GM23248 (cell line): ENCODE data around the gene RSAD1. TPM values are rescaled to one million over a fixed set of nuclear protein-coding genes. Genes with fewer than 3 reads are reported as not detected.

Experiments used
- DNase-seq: peaks from one replicate; pipeline ENCODE4 v3.0.0-alpha.2; 2015
- H2AFZ ChIP-seq: fragments of 200-600 bp; sonication (generic); 2 replicates; pipeline ENCODE4 v1.6.1; 2016; ENCODE audit warnings: antibody characterized with exemption
- H3F3A ChIP-seq: fragments of 200-600 bp; sonication (generic); 2 replicates; pipeline ENCODE4 v1.6.1; 2016; ENCODE audit warnings: mild to moderate bottlenecking, antibody characterized with exemption, mixed run types; ENCODE audit not compliant: insufficient read depth
- H3K27ac ChIP-seq: fragments of 200-600 bp; sonication (generic); 2 replicates; pipeline ENCODE4 v1.5.1; 2016; ENCODE audit warnings: mild to moderate bottlenecking
- H3K27me3 ChIP-seq: fragments of 200-600 bp; sonication (generic); replicated peaks from 2 replicates; pipeline ENCODE4 v1.6.1; 2016; ENCODE audit warnings: mild to moderate bottlenecking; ENCODE audit not compliant: insufficient read depth
- H3K36me3 ChIP-seq: fragments of 200-600 bp; sonication (generic); 2 replicates; pipeline ENCODE4 v1.6.1; 2016; ENCODE audit warnings: low read depth, mild to moderate bottlenecking
- H3K4me1 ChIP-seq: fragments of 200-600 bp; sonication (generic); 2 replicates; pipeline ENCODE4 v1.6.1; 2016; ENCODE audit warnings: mild to moderate bottlenecking; ENCODE audit not compliant: insufficient read depth
- H3K4me2 ChIP-seq: fragments of 200-600 bp; sonication (generic); one replicate; pipeline ENCODE4 v1.6.1; 2016; ENCODE audit warnings: mild to moderate bottlenecking; ENCODE audit not compliant: unreplicated experiment
- H3K4me3 ChIP-seq: fragments of 200-600 bp; sonication (generic); 2 replicates; pipeline ENCODE4 v1.5.1; 2016; ENCODE audit warnings: mild to moderate bottlenecking
- H3K79me2 ChIP-seq: fragments of 200-600 bp; sonication (generic); 2 replicates; pipeline ENCODE4 v1.6.1; 2016; ENCODE audit warnings: mild to moderate bottlenecking; ENCODE audit not compliant: insufficient read depth
- H3K9ac ChIP-seq: fragments of 200-600 bp; sonication (generic); 2 replicates; pipeline ENCODE4 v1.6.1; 2016; ENCODE audit warnings: mild to moderate bottlenecking
- H3K9me2 ChIP-seq: fragments of 200-600 bp; sonication (generic); 2 replicates; pipeline ENCODE4 v1.6.1; 2016; ENCODE audit warnings: mixed run types, mild to moderate bottlenecking, moderate library complexity; ENCODE audit not compliant: insufficient read depth
- H3K9me3 ChIP-seq: fragments of 200-600 bp; sonication (generic); one replicate; pipeline ENCODE4 v1.6.1; 2017; ENCODE audit warnings: low read depth
- H4K20me1 ChIP-seq: fragments of 200-600 bp; sonication (generic); 2 replicates; pipeline ENCODE4 v1.6.0; 2016; ENCODE audit not compliant: insufficient read depth
- EZH2 ChIP-seq: fragments of 200-600 bp; sonication (generic); IDR thresholded peaks from 2 replicates; pipeline ENCODE4 v1.6.1; 2018; ENCODE audit warnings: antibody characterized with exemption, mild to moderate bottlenecking; ENCODE audit not compliant: insufficient read depth, poor library complexity, severe bottlenecking
- EZH2phosphoT487 ChIP-seq: fragments of 200-600 bp; sonication (generic); IDR thresholded peaks from 2 replicates; pipeline ENCODE4 v1.6.1; 2018; ENCODE audit warnings: antibody characterized with exemption, moderate library complexity, mild to moderate bottlenecking, low read depth; ENCODE audit not compliant: insufficient read depth
- WGBS, 2 experiments: methylation state at CpG; one replicate each; pipeline ENCODE4 v1.1.6; 2015 to 2017; ENCODE audit warnings: low lambda C conversion rate in 2 of 2, low coverage in 1 of 2; ENCODE audit errors: missing lambda C conversion rate in 2 of 2; 5-methylcytosine and 5-hydroxymethylcytosine counted together
- in situ Hi-C: fragments of 300-500 bp; cut with MboI; formaldehyde crosslinking; loops from 2 replicates; pipeline ENCODE4 v1.15.0; 2020
- polyA plus RNA-seq: library from polyadenylated mRNA; unstranded; fragments of >200 nt; fragmentation: Nextera tagmentation; extraction: Ambion mirVana; gene quantifications from 2 replicates; pipeline ENCODE4 v1.2.1, GENCODE V29; 2016
- total RNA-seq: library from RNA; depleted of rRNA; stranded (reverse); fragments of >200 nt; shearing (Covaris generic); gene quantifications from 2 replicates; pipeline ENCODE4 v1.2.3, GENCODE V29; 2014

Gene RSAD1
- total and polyA plus RNA-seq, 2 experiments from 2014 or later, result 19.8 to 22.4 TPM

DNA sequence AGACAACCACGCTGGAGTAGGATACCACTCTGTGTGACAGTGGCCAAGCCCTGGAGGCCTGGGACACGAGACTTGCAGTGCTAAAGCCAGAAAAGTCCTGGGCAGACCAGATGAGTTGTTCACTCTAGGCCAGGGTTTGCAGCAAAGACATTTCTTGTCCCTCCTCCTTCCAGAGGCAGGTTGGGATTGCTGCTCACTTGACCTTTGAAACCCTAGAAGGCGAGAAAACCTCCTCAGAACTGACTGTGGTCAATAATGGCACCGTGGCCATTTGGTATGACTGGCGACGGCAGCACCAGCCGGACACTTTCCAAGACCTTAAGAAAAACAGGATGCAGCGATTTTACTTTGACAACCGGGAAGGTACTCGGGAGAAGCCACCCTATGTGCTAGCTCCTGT is 44.1 kb downstream of the RSAD1 start:
- in situ Hi-C loops, result loop anchor here (25.0 kb wide), 1 partner anchor 440 kb away; no protein-coding TSS in a partner anchor
- H2AFZ ChIP-seq, result no peak overlapping the region
- H3K9ac ChIP-seq, result no peak overlapping the region
- 77 to 80% methylated on average over 10 of the region's 10 CpGs for WGBS, 2 experiments
- no peaks in the 10 kb centered on the region for H3K9me3 ChIP-seq
- no peak for DNase-seq
- H3K4me2 ChIP-seq, result no peak overlapping the region
- H3K9me2 ChIP-seq, result no peaks in the 10 kb centered on the region
- H3K36me3 ChIP-seq, result no peaks in the 10 kb centered on the region
- TF ChIP-seq EZH2, result no peak
- no peak for TF ChIP-seq EZH2phosphoT487
- H3F3A ChIP-seq, result no peaks in the 10 kb centered on the region
- no peak overlapping the region for H3K27ac ChIP-seq
- no peaks in the 10 kb centered on the region for H3K4me1 ChIP-seq
- no peaks in the 10 kb centered on the region for H3K27me3 ChIP-seq
- no peak overlapping the region for H3K4me3 ChIP-seq
- H3K79me2 ChIP-seq, result no peaks in the 10 kb centered on the region
- H4K20me1 ChIP-seq, result no peaks in the 10 kb centered on the region

DNA sequence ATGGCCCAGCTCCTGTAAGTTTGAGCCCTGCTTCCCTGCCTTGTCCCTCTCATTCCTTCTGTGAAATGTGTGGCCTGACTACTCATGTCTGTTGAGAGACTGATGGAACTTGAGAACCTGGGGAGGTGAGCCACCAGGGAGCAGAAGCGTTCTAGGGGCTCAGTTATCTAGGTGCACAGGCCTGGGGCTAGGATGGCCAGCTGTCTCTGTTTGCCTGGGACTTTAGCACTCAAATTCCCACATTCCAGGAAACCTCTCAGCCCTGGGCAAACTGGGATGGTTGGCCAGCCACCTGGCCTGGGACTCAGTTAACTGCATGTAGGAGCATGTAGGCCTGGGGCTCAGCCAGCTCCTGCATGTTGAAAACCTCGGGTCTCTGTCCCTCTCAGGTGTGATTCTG is 44.5 kb downstream of the RSAD1 start:
- Histone ChIP-seq H3K27me3 (no peaks in the 10 kb centered on the region), H3K4me2 (no peak overlapping the region), H4K20me1 (no peaks in the 10 kb centered on the region), H3K27ac (no peak overlapping the region), H2AFZ (no peak overlapping the region), H3F3A (no peaks in the 10 kb centered on the region), H3K4me3 (no peak overlapping the region), H3K9me3 (no peaks in the 10 kb centered on the region), H3K9ac (no peak overlapping the region), H3K36me3 (no peaks in the 10 kb centered on the region), H3K79me2 (no peaks in the 10 kb centered on the region), H3K9me2 (no peaks in the 10 kb centered on the region), H3K4me1 (no peaks in the 10 kb centered on the region)
- in situ Hi-C loops, result loop anchor here (25.0 kb wide), 1 partner anchor 439 kb away; no protein-coding TSS in a partner anchor
- TF ChIP-seq EZH2phosphoT487 (no peak), EZH2 (no peak)
- 58% methylated on average over 2 of the region's 2 CpGs for WGBS, 2 experiments
- DNase-seq, result no peak

DNA sequence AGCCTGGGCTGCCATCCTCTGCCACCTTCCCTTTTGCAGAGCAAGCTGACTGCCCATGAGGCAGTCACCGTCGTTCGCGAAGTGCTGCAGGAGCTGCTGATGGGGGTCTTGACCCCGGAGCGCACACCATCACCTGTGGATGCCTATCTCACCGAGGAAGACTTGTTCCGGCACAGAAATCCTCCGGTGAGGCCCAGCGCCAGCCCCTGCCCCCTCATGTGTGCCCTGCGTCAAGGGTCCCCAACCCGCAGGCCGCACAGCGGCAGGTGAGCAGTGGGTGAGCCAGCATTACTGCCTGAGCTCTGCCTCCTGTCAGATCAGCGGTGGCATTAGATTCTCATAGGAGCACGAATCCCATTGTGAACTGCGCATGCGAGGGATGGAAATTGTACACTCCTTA is 46.2 kb downstream of the RSAD1 start:
- no peak for DNase-seq
- Histone ChIP-seq H3K79me2 (no peaks in the 10 kb centered on the region), H3K27ac (no peak overlapping the region), H3K9me2 (no peaks in the 10 kb centered on the region), H3K4me1 (no peaks in the 10 kb centered on the region), H3K27me3 (no peaks in the 10 kb centered on the region), H4K20me1 (no peaks in the 10 kb centered on the region), H3K4me3 (no peak overlapping the region), H3K36me3 (no peaks in the 10 kb centered on the region), H2AFZ (no peak overlapping the region), H3K4me2 (no peak overlapping the region), H3K9ac (no peak overlapping the region), H3K9me3 (no peaks in the 10 kb centered on the region), H3F3A (no peaks in the 10 kb centered on the region)
- TF ChIP-seq EZH2phosphoT487 (no peak), EZH2 (no peak)
- in situ Hi-C loops, result loop anchor here (25.0 kb wide), 1 partner anchor 437 kb away; no protein-coding TSS in a partner anchor
- WGBS, 2 experiments, result 82 to 83% methylated on average over 15 to 18 of the region's 18 CpGs

DNA sequence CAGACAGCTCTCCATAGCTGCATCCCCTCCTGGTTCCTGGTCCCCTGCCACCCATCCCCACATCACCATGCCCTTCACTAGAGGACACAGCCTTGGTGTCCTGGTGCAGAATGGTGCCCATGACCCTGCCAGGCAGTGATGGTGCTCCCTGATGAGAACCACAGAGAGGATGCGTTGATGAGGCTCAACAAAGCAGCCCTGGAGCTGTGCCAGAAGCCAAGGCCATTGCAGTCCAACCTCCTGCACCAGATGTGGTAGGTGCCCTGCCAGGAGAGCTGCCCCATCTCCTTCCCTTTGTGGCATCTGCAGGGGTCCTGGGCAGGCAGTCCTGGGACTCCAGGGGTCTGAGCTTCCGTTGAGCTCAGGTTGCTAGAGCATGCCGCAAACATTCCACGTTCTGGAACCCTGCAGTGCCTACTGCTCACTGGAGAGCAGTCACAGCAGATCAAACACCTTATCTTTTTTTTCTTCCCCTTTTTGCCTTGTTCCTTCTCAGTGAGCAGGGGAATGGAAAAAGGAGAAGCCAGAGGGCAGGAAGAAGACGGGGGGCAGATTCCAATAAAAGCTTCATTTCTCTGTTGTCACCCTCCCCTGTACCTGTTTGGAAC is 48.6 kb downstream of the RSAD1 start:
- 34 to 48% methylated on average over 5 of the region's 5 CpGs for WGBS, 2 experiments
- H3K79me2 ChIP-seq, result no peaks in the 10 kb centered on the region

More for the DNA sequence above, 48.6 kb downstream of the RSAD1 start:
- H4K20me1 ChIP-seq, result no peaks in the 10 kb centered on the region
- no peak overlapping the region for H2AFZ ChIP-seq
- no peaks in the 10 kb centered on the region for H3K4me1 ChIP-seq
- no peak overlapping the region for H3K27ac ChIP-seq
- H3K9me2 ChIP-seq, result no peaks in the 10 kb centered on the region
- no peaks in the 10 kb centered on the region for H3K36me3 ChIP-seq
- TF ChIP-seq EZH2phosphoT487 (no peak), EZH2 (no peak)
- H3K4me3 ChIP-seq, result no peak overlapping the region
- no peaks in the 10 kb centered on the region for H3K9me3 ChIP-seq
- no peak overlapping the region for H3K9ac ChIP-seq
- H3F3A ChIP-seq, result no peaks in the 10 kb centered on the region
- in situ Hi-C loops, result no loop called here
- DNase-seq, result no peak
- no peak overlapping the region for H3K4me2 ChIP-seq
- peaks cover 6% of the 10 kb centered on the region for H3K27me3 ChIP-seq
